Measurements from ENCODE around the gene ZDHHC12. TPM values are rescaled to one million over a fixed set of nuclear protein-coding genes. Genes with fewer than 3 reads are reported as not detected.

Gene ZDHHC12
- total RNA-seq, result 101 and 114 TPM in 2 replicates

GRCh38 chr9:128723866-128724743, at the start of gene ZDHHC12:
Gene ZDHHC12 (minus strand): TSS chr9:128724127. CDS start chr9:128724093, 34 bp downstream.

GRCh38 chr9:128771745-128772519, 48.0 kb upstream of the ZDHHC12 start, which contains the start of gene ZER1:
Gene ZER1 (minus strand): TSS chr9:128771927. CDS start chr9:128755565, 16,362 bp downstream.

GRCh38 chr9:128702445-128702948, 21.4 kb downstream of the ZDHHC12 start, which contains the start of gene PKN3:
Gene PKN3 (plus strand): TSS chr9:128702503. CDS start chr9:128702916, 413 bp downstream.

GRCh38 chr9:128688501-128689292, 35.2 kb downstream of the ZDHHC12 start, which contains the start of gene SET:
Gene SET (plus strand): TSS chr9:128689222. CDS start chr9:128689583, 361 bp downstream.

Other genes with a start within 250 kb of the ZDHHC12 start
- gene GLE1, start 219.4 kb downstream of the ZDHHC12 start, total RNA-seq, result 26.4 and 27.5 TPM in 2 replicates
- gene SPTAN1, start 171.5 kb downstream of the ZDHHC12 start, total RNA-seq, result 241 and 244 TPM in 2 replicates
- gene DYNC2I2, start 67.3 kb downstream of the ZDHHC12 start, total RNA-seq, result 101 and 114 TPM in 2 replicates
- 356 and 448 TPM in 2 replicates for gene SET, start 34.9 kb downstream of the ZDHHC12 start, total RNA-seq
- 29.7 and 33.2 TPM in 2 replicates for gene PKN3, start 21.6 kb downstream of the ZDHHC12 start, total RNA-seq
- 15.3 and 18.7 TPM in 2 replicates for gene ZER1, start 47.8 kb upstream of the ZDHHC12 start, total RNA-seq
- 17.9 and 26.0 TPM in 2 replicates for gene TBC1D13, start 63.1 kb upstream of the ZDHHC12 start, total RNA-seq
- gene ENDOG, start 94.4 kb upstream of the ZDHHC12 start, total RNA-seq, result 26.9 and 33.5 TPM in 2 replicates
- 22.0 and 28.4 TPM in 2 replicates for gene SPOUT1, start 105.7 kb upstream of the ZDHHC12 start, total RNA-seq
- 6.4 and 8.2 TPM in 2 replicates for gene KYAT1, start 157.8 kb upstream of the ZDHHC12 start, total RNA-seq
- gene LRRC8A, start 158.0 kb upstream of the ZDHHC12 start, total RNA-seq, result 135 and 140 TPM in 2 replicates
- 0.15 TPM in 1 of 2 replicates, not detected in the other for gene PHYHD1, start 196.9 kb upstream of the ZDHHC12 start, total RNA-seq
- gene DOLK, start 223.5 kb upstream of the ZDHHC12 start, total RNA-seq, result 35.5 and 37.8 TPM in 2 replicates
- gene NUP188, start 223.6 kb upstream of the ZDHHC12 start, total RNA-seq, result 50.4 and 50.8 TPM in 2 replicates

All from mammary microvascular endothelial cell (primary cell).